HCT116 (cell line): ENCODE data around the gene STMP1. TPM values are rescaled to one million over a fixed set of nuclear protein-coding genes. Genes with fewer than 3 reads are reported as not detected.

ENCODE experiments used
- ATAC-seq: fragments of 200-7000 bp; cut with Tn5 transposase; 2 replicates; pipeline ENCODE4 v1.9.1; 2020; ENCODE audit warnings: mild to moderate bottlenecking, moderate library complexity
- BruUV-seq: library from RNA; stranded (reverse); fragments of 400-500 nt; replicated peaks from 2 replicates; lab custom pipeline; 2021; lab: Mats Ljungman, UMichigan
- CTCF ChIA-PET: fragments of 300-600 bp; sonication (Branson Sonifier 250); formaldehyde crosslinking; loops from one replicate; lab custom pipeline; 2021; ENCODE audit warnings: antibody characterized with exemption; lab: Charles Lee
- POLR2A ChIA-PET: fragments of 300-600, 350-600 bp; sonication (Branson Sonifier 250); formaldehyde crosslinking; loops from one replicate; lab custom pipeline; 2021; ENCODE audit warnings: antibody characterized with exemption; lab: Charles Lee
- RAD21 ChIA-PET, 2 experiments: fragments of 300-600 bp; sonication (Branson Sonifier 250); formaldehyde crosslinking; loops; one replicate each; lab custom pipeline; 2023; ENCODE audit warnings: low total read pairs in 2 of 2; ENCODE audit not compliant: uncharacterized antibody in 2 of 2, unreplicated experiment in 2 of 2, low non-redundant PET in 1 of 2; lab: Charles Lee
- DNase-seq: peaks from one replicate; pipeline ENCODE4 v3.0.0-alpha.2; 2010; ENCODE audit warnings: low read depth, low spot score
- H2AFZ ChIP-seq: fragments of 200-600 bp; shearing (Covaris generic), sonication (generic); 2 replicates; pipeline ENCODE4 v1.6.1; 2017; ENCODE audit warnings: low read depth, mixed run types, mixed read lengths, antibody characterized with exemption, low read length; ENCODE audit not compliant: poor library complexity, severe bottlenecking
- H3K27ac ChIP-seq: 2 replicates; pipeline ENCODE4 v1.5.1; 2012; ENCODE audit warnings: low read depth, low read length
- H3K27me3 ChIP-seq: fragments of 200-600 bp; sonication (generic); 2 replicates; pipeline ENCODE4 v1.6.1; 2016; ENCODE audit warnings: mixed run types, low read length, mixed read lengths; ENCODE audit not compliant: insufficient read depth
- H3K36me3 ChIP-seq, 2 experiments: fragments of 200-500 bp in 1 of 2; fragments of 200-600 bp in 1 of 2; sonication (Bioruptor generic) in 1 of 2; sonication (generic) in 1 of 2; 2 replicates each; pipeline versions ENCODE4 v1.5.1 to v1.6.1; 2014 to 2016; ENCODE audit warnings: low read length in 2 of 2, inconsistent platforms in 1 of 2, mixed read lengths in 1 of 2, mixed run types in 1 of 2; ENCODE audit not compliant: insufficient read depth in 2 of 2, control insufficient read depth in 1 of 2
- H3K4me1 ChIP-seq, 2 experiments: fragments of 200-600 bp in 1 of 2; sonication (generic) in 1 of 2; 2 replicates each; pipeline versions ENCODE4 v1.5.1 to v1.6.1; 2012 to 2017; ENCODE audit warnings: low read length in 2 of 2, inconsistent platforms in 1 of 2, mild to moderate bottlenecking in 1 of 2, mixed read lengths in 1 of 2, mixed run types in 1 of 2, moderate library complexity in 1 of 2; ENCODE audit not compliant: insufficient read depth in 2 of 2, control insufficient read depth in 1 of 2
- H3K4me2 ChIP-seq: fragments of 200-600 bp; sonication (generic); 2 replicates; pipeline ENCODE4 v1.6.1; 2017; ENCODE audit warnings: mixed run types, low read length, mixed read lengths
- H3K4me3 ChIP-seq, 2 experiments: fragments of 200-600 bp in 1 of 2; sonication (generic) in 1 of 2; replicated peaks in 1 of 2; 2 replicates each; pipeline ENCODE4 v1.5.1; 2011 to 2016; ENCODE audit warnings: low read length in 2 of 2, control low read depth in 1 of 2, low read depth in 1 of 2, mild to moderate bottlenecking in 1 of 2, mixed read lengths in 1 of 2, mixed run types in 1 of 2
- H3K79me2 ChIP-seq: fragments of 200-600 bp; sonication (generic); 2 replicates; pipeline ENCODE4 v1.6.1; 2017; ENCODE audit warnings: mild to moderate bottlenecking, mixed run types, low read length, moderate library complexity, mixed read lengths; ENCODE audit not compliant: insufficient read depth
- H3K9ac ChIP-seq: fragments of 200-600 bp; sonication (generic); 2 replicates; pipeline ENCODE4 v1.6.1; 2016; ENCODE audit warnings: low read length, mixed read lengths
- H3K9me2 ChIP-seq: fragments of 200-600 bp; sonication (generic), shearing (Covaris generic); 2 replicates; pipeline ENCODE4 v1.6.1; 2017; ENCODE audit warnings: mixed run types, mild to moderate bottlenecking, moderate library complexity; ENCODE audit not compliant: insufficient read depth
- H3K9me3 ChIP-seq, 2 experiments: fragments of 200-500 bp in 1 of 2; fragments of 200-600 bp in 1 of 2; sonication (Bioruptor generic) in 1 of 2; sonication (generic) in 1 of 2; 2 replicates each; pipeline ENCODE4 v1.6.1; 2014 to 2017; ENCODE audit warnings: low read length in 2 of 2, mixed read lengths in 2 of 2, inconsistent platforms in 1 of 2, low read depth in 1 of 2, mild to moderate bottlenecking in 1 of 2, mixed run types in 1 of 2, moderate library complexity in 1 of 2; ENCODE audit not compliant: control insufficient read depth in 1 of 2, insufficient read depth in 1 of 2
- H4K20me1 ChIP-seq: fragments of 200-600 bp; sonication (generic), shearing (Covaris generic); 2 replicates; pipeline ENCODE4 v1.6.1; 2017; ENCODE audit warnings: mixed run types, mild to moderate bottlenecking, moderate library complexity; ENCODE audit not compliant: insufficient read depth
- CBX3 ChIP-seq: IDR thresholded peaks from 2 replicates; pipeline ENCODE4 v1.6.1; 2012; ENCODE audit warnings: low read depth
- CTCF ChIP-seq, 3 experiments: fragments of 200-600 bp in 1 of 3; sonication (generic) in 1 of 3; IDR thresholded peaks in 2 of 3; conservative IDR thresholded peaks in 1 of 3; 2 replicates each; pipeline ENCODE4 v1.5.1; 2012 to 2017; ENCODE audit warnings: low read depth in 2 of 3, low read length in 2 of 3, antibody characterized with exemption in 1 of 3, borderline replicate concordance in 1 of 3, control low read depth in 1 of 3, mild to moderate bottlenecking in 1 of 3, mixed read lengths in 1 of 3, mixed run types in 1 of 3, moderate library complexity in 1 of 3; ENCODE audit not compliant: insufficient read depth in 1 of 3
- EGR1 ChIP-seq: IDR thresholded peaks from 2 replicates; pipeline ENCODE4 v1.6.1; 2012; ENCODE audit warnings: low read depth
- ELF1 ChIP-seq: IDR thresholded peaks from 2 replicates; pipeline ENCODE4 v1.6.1; 2012; ENCODE audit warnings: low read depth, borderline replicate concordance
- EZH2 ChIP-seq: fragments of 200-600 bp; sonication (generic); IDR thresholded peaks from 2 replicates; pipeline ENCODE4 v1.6.1; 2017; ENCODE audit warnings: antibody characterized with exemption, mixed run types
- FOSL1 ChIP-seq: IDR thresholded peaks from 2 replicates; pipeline ENCODE4 v1.6.1; 2012; ENCODE audit warnings: low read depth
- JUND ChIP-seq: IDR thresholded peaks from 2 replicates; pipeline ENCODE4 v1.6.1; 2012
- MAX ChIP-seq: IDR thresholded peaks from 2 replicates; pipeline ENCODE4 v1.6.1; 2012
- POLR2A ChIP-seq: IDR thresholded peaks from 2 replicates; pipeline ENCODE4 v1.7.0; 2011; ENCODE audit warnings: borderline replicate concordance; ENCODE audit not compliant: insufficient read depth, insufficient read length; ENCODE audit errors: extremely low read depth
- POLR2AphosphoS5 ChIP-seq: IDR thresholded peaks from 2 replicates; pipeline ENCODE4 v1.6.1; 2011; ENCODE audit warnings: mild to moderate bottlenecking, low read depth, low read length, moderate library complexity
- RAD21 ChIP-seq: IDR thresholded peaks from 2 replicates; pipeline ENCODE4 v1.6.1; 2012; ENCODE audit warnings: low read depth, mild to moderate bottlenecking
- REST ChIP-seq: IDR thresholded peaks from 2 replicates; pipeline ENCODE4 v1.6.1; 2012; ENCODE audit warnings: low read depth
- SIN3A ChIP-seq: IDR thresholded peaks from 2 replicates; pipeline ENCODE4 v1.6.1; 2012; ENCODE audit warnings: low read depth
- SP1 ChIP-seq: IDR thresholded peaks from 2 replicates; pipeline ENCODE4 v1.6.1; 2012; ENCODE audit warnings: low read depth
- SRF ChIP-seq: IDR thresholded peaks from 2 replicates; pipeline ENCODE4 v1.6.1; 2012; ENCODE audit warnings: low read depth
- TCF7L2 ChIP-seq: IDR thresholded peaks from 2 replicates; pipeline ENCODE4 v1.7.0; 2011; ENCODE audit warnings: borderline replicate concordance, inconsistent platforms; ENCODE audit not compliant: insufficient read depth, insufficient read length; ENCODE audit errors: extremely low read depth
- ZFX ChIP-seq: fragments of 450-650 bp; IDR thresholded peaks from 2 replicates; pipeline ENCODE4 v1.6.1; 2017
- ZNF274 ChIP-seq: fragments of 200-500 bp; sonication (Bioruptor generic); IDR thresholded peaks from 2 replicates; pipeline ENCODE4 v1.6.1; 2014; ENCODE audit warnings: mild to moderate bottlenecking, low read depth, low read length, inconsistent platforms
- intact Hi-C: fragments of 100-400 bp; cut with micrococcal nuclease; formaldehyde crosslinking; loops from 2 replicates; pipeline ENCODE4 v1.10.0; 2022
- total RNA-seq: library from RNA; stranded (reverse); gene quantifications from one replicate; pipeline ENCODE4 v1.2.1, GENCODE V29; 2021; ENCODE audit not compliant: unreplicated experiment
- TF ChIP-seq, protein P1 (sequence below): IDR thresholded peaks from 2 replicates; pipeline ENCODE4 v1.6.1; 2011; ENCODE audit warnings: mild to moderate bottlenecking, low read length, moderate library complexity; ENCODE audit not compliant: insufficient replicate concordance; ENCODE audit errors: extremely low read depth
- TF ChIP-seq, protein P2 (sequence below): IDR thresholded peaks from 2 replicates; pipeline ENCODE4 v1.6.1; 2012

Gene STMP1
- total RNA-seq, 1 experiment from 2014 or later, result 32.8 TPM

DNA sequence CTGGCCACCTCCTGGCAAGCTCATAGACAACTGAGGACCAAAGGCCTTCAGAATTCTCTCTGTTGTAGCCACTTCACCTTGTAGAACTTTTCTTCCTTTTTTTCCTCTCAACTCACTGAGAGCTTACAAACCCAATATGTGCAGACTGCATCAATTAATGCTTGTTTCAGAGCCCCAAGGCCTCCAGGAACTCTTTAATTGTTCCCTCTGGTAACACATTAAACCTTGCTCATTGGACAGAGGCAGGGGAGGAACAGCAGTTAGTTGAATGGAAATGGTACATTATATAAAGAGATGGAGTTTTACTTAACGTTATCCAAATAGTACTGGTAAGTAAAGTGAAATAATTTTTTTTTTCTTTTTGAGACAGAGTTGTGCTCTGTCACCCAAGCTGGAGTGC lies 25.2 kb downstream of the STMP1 start:
- TF ChIP-seq RAD21, result no peak
- TF ChIP-seq, protein P1, sequence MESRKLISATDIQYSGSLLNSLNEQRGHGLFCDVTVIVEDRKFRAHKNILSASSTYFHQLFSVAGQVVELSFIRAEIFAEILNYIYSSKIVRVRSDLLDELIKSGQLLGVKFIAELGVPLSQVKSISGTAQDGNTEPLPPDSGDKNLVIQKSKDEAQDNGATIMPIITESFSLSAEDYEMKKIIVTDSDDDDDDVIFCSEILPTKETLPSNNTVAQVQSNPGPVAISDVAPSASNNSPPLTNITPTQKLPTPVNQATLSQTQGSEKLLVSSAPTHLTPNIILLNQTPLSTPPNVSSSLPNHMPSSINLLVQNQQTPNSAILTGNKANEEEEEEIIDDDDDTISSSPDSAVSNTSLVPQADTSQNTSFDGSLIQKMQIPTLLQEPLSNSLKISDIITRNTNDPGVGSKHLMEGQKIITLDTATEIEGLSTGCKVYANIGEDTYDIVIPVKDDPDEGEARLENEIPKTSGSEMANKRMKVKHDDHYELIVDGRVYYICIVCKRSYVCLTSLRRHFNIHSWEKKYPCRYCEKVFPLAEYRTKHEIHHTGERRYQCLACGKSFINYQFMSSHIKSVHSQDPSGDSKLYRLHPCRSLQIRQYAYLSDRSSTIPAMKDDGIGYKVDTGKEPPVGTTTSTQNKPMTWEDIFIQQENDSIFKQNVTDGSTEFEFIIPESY, result no peak
- no peak for TF ChIP-seq CTCF (IDR thresholded peaks at IDR 0.05 in 2 of 3, conservative IDR thresholded peaks at IDR 0.05 in 1 of 3; ENCODE audit: borderline replicate concordance in 1 of 3, insufficient read depth in 1 of 3, low read depth in 2 of 3, low read length in 2 of 3)
- no peak for TF ChIP-seq POLR2A
- TF ChIP-seq, protein P2, sequence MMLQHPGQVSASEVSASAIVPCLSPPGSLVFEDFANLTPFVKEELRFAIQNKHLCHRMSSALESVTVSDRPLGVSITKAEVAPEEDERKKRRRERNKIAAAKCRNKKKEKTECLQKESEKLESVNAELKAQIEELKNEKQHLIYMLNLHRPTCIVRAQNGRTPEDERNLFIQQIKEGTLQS, result no peak
- TF ChIP-seq EGR1, result no peak
- no peak for TF ChIP-seq TCF7L2
- TF ChIP-seq SRF, result no peak
- TF ChIP-seq ZFX, result no peak
- no peak for TF ChIP-seq REST
- TF ChIP-seq JUND, result no peak
- no peak for TF ChIP-seq ELF1
- no peak for TF ChIP-seq ZNF274
- TF ChIP-seq POLR2AphosphoS5, result no peak
- TF ChIP-seq SP1, result no peak
- no peak for TF ChIP-seq CBX3
- TF ChIP-seq MAX, result no peak
- TF ChIP-seq EZH2, result no peak
- TF ChIP-seq FOSL1, result no peak
- TF ChIP-seq SIN3A, result no peak
- no peaks in the 10 kb centered on the region for H3K9me2 ChIP-seq
- H4K20me1 ChIP-seq, result no peaks in the 10 kb centered on the region
- peaks cover 0 to 7% of the 10 kb centered on the region in 2 experiments; a peak in 1 of 4 replicates for H3K4me1 ChIP-seq
- no peaks in the 10 kb centered on the region for H3K79me2 ChIP-seq
- DNase-seq, result no peak
- no peaks in the 10 kb centered on the region for H3K27me3 ChIP-seq
- H3K9ac ChIP-seq, result no peak overlapping the region
- ChIA-PET CTCF (no interaction called here), RAD21 (interaction anchor here in 1 of 2 experiments (0.6 kb wide), 1 partner anchor 57 kb away, joined by 3 read pairs; no protein-coding TSS in a partner anchor), POLR2A (no interaction called here)
- no TSS peak for BruUV-seq
- intact Hi-C loops, result no loop called here
- H2AFZ ChIP-seq, result no peak overlapping the region
- no peak overlapping the region for H3K4me3 ChIP-seq
- H3K9me3 ChIP-seq, result no peaks in the 10 kb centered on the region
- no peak overlapping the region for H3K4me2 ChIP-seq
- ATAC-seq, result no peak
- H3K27ac ChIP-seq, result no peak overlapping the region
- H3K36me3 ChIP-seq, result no peaks in the 10 kb centered on the region
